Measurements from ENCODE around the gene PTGES3. TPM values are rescaled to one million over a fixed set of nuclear protein-coding genes. Genes with fewer than 3 reads are reported as not detected.

Gene PTGES3
- total and polyA plus RNA-seq, 12 donors, result 43.7 to 139 (median 109) TPM

DNA sequence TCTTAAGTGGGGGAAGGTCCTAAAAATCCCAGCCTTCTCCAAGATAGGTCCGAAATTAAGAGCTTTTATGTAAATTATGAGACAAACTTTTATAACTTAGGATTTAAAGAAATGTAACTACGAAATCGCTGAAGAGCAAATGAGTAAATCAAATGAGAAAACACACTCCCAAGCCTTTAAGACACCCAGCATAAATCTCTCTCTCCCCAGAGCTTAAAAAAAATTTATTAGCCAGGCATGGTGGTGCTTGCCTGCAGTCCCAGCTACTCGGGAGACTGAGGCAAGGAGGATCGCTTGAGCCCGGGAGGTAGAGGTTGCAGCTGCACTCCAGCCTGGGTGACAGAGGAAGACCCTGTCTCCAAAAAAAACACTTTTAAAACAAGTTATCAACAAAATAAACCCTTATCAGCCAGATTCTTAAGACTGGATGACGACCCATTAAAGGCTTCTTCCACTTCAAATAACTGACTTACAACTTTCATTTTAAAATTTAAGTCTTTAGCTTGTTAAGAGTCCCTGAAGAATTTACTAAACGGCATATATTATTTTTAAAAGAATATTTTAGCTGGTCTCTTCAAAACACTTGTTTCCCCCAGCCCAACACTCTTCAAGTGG is 3.2 kb downstream of the PTGES3 start:
- DNase-seq (no peak), ATAC-seq (no peak)
- peak overlapping the region in 7 of 10 donors; percentile 1 to 99 (median 18) for H3K27ac ChIP-seq
- TF ChIP-seq, protein P1, sequence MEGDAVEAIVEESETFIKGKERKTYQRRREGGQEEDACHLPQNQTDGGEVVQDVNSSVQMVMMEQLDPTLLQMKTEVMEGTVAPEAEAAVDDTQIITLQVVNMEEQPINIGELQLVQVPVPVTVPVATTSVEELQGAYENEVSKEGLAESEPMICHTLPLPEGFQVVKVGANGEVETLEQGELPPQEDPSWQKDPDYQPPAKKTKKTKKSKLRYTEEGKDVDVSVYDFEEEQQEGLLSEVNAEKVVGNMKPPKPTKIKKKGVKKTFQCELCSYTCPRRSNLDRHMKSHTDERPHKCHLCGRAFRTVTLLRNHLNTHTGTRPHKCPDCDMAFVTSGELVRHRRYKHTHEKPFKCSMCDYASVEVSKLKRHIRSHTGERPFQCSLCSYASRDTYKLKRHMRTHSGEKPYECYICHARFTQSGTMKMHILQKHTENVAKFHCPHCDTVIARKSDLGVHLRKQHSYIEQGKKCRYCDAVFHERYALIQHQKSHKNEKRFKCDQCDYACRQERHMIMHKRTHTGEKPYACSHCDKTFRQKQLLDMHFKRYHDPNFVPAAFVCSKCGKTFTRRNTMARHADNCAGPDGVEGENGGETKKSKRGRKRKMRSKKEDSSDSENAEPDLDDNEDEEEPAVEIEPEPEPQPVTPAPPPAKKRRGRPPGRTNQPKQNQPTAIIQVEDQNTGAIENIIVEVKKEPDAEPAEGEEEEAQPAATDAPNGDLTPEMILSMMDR (IDR thresholded peaks at IDR 0.05), result no peak
- peaks cover 0 to 36% (median 0%) of the 10 kb centered on the region in 9 donors for H3K36me3 ChIP-seq
- peaks cover 5 to 78% (median 68%) of the 10 kb centered on the region in 9 donors for H3K4me1 ChIP-seq
- no peaks in the 10 kb centered on the region for H3K9me3 ChIP-seq
- H3K4me3 ChIP-seq, result peak overlapping the region in 8 of 10 donors; percentile 8 to 99 (median 56)
- 37 to 45% methylated on average over 8 of the region's 8 CpGs for WGBS, 2 donors
- H3K27me3 ChIP-seq, result no peaks in the 10 kb centered on the region
- intact Hi-C loops (cut with DNase I), result loop anchor here in 5 of 10 donors (5.0 kb wide), 2 partner anchors 37 to 38 kb away; partner anchors contain the start of gene ATP5F1B (in 4 of the 5)

DNA sequence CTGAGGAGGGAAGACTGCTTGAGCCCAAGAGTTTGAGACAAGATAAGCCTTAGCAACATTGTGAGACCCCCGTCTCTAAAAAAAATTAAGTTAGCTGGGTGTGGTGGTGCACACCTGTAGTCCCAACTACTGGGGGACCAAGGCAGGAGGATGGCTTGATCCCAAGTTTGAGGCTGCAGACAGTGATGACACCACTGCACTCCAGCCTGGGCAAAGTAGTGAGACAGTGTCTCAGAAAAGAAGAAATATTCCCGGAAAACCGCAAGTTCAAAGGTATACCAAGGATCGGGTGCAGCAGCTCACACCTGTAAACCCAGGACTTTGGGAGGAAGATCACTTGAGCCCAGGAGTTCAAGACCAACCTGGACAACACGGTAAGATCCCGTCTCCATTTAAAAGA is 5.8 kb downstream of the PTGES3 start:
- ATAC-seq, result no peak
- WGBS, 2 donors, result 91 to 94% methylated on average over 6 of the region's 6 CpGs
- peaks cover 5 to 94% (median 82%) of the 10 kb centered on the region in 9 donors for H3K4me1 ChIP-seq

DNA sequence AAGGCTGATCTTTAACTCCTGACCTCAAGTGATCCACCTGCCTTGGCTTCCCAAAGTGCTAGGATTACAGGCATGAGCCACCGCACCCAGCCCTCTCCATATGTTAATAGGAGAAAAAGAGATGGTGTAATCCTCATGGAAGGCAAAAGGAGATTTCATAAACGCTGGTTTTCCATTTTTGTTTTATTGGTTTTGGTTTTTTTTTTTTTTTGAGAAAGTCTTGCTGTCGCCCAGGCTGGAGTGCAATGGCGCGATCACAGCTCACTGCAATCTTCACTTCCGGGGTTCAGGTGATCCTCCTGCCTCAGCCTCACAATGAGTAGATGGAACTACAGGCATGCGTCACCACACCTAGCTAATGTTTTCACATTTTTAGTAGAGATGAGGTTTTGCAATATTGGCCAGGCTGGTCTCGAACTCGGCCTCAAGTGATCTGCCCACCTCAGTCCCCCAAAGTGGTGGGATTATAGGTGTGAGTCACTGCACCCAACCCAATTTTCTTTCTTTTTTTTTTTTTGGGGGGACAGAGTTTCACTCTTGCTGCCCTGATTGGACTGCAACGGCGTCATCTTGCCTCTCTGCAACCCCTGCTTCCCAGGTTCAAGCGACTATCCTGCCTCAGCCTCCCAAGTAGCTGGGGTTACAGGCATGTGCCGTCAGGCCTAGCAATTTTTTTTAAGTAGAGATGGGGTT is 8.1 kb downstream of the PTGES3 start:
- Histone ChIP-seq H3K4me3 (no peak overlapping the region), H3K9me3 (no peaks in the 10 kb centered on the region), H3K4me1 (peaks cover 5 to 95% (median 80%) of the 10 kb centered on the region in 9 donors), H3K27me3 (no peaks in the 10 kb centered on the region), H3K27ac (peak overlapping the region in 1 of 10 donors; percentile 7), H3K36me3 (peaks cover 0 to 45% (median 0%) of the 10 kb centered on the region in 9 donors)
- DNase-seq (no peak), ATAC-seq (no peak)
- intact Hi-C loops (cut with DNase I), result no loop called here
- TF ChIP-seq, protein P1 (IDR thresholded peaks at IDR 0.05), result no peak
- 93 to 96% methylated on average over 13 of the region's 13 CpGs for WGBS, 2 donors

More for the DNA sequence above, 5.8 kb downstream of the PTGES3 start:
- Histone ChIP-seq H3K36me3 (peaks cover 0 to 49% (median 0%) of the 10 kb centered on the region in 9 donors), H3K27me3 (no peaks in the 10 kb centered on the region), H3K27ac (peak overlapping the region in 1 of 10 donors; percentile 0), H3K4me3 (no peak overlapping the region), H3K9me3 (no peaks in the 10 kb centered on the region)
- TF ChIP-seq, protein P1 (IDR thresholded peaks at IDR 0.05), result no peak
- no peak for DNase-seq
- intact Hi-C loops (cut with DNase I), result no loop called here

DNA sequence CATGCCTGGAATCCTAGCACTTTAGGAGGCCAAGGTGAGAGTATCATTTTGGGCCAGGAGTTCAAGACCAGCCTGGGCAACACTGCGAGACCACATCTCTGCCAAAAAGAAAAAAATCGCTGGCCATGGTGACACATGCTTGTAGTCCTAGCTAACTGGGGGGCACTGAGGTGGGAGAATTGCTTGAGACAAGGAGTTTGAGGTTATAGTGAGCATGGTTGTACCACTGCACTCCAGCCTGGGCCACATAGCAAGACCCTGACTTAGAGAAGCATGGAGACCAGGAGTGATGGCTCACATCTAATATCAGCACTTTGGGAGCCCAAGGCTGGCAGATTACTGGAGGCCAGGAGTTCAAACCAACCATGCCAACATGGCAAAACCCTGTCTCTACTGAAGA is 9.2 kb downstream of the PTGES3 start:
- H3K9me3 ChIP-seq, result no peaks in the 10 kb centered on the region
- WGBS, 2 donors, result 91 to 92% methylated on average over 2 of the region's 2 CpGs
- TF ChIP-seq, protein P1 (IDR thresholded peaks at IDR 0.05), result no peak
- ATAC-seq, result no peak
- H3K4me1 ChIP-seq, result peaks cover 0 to 84% (median 68%) of the 10 kb centered on the region in 9 donors
- intact Hi-C loops (cut with DNase I), result no loop called here
- H3K27me3 ChIP-seq, result no peaks in the 10 kb centered on the region
- no peak for DNase-seq
- H3K27ac ChIP-seq, result no peak overlapping the region
- H3K36me3 ChIP-seq, result peaks cover 0 to 40% (median 0%) of the 10 kb centered on the region in 9 donors
- no peak overlapping the region for H3K4me3 ChIP-seq
